Astrocyte of the spinal cord (primary cell): ENCODE data around the gene NR0B2.

Source experiments
- DNase-seq: peaks from one replicate; pipeline ENCODE4 v3.0.0; 2011; ENCODE audit warnings: low read depth, low spot score
- H3K4me3 ChIP-seq: 2 replicates; pipeline ENCODE4 v1.5.1; 2011; ENCODE audit warnings: low read depth, mild to moderate bottlenecking, low read length, moderate library complexity
- in situ Hi-C: cut with HindIII; loops from 2 replicates; pipeline ENCODE4 v1.10.0; 2017; ENCODE audit warnings: low sequenced_read_pairs
- TF ChIP-seq, protein P1 (sequence below): IDR thresholded peaks from 2 replicates; pipeline ENCODE4 v1.5.1; 2012; ENCODE audit warnings: low read depth, mild to moderate bottlenecking, low read length, inconsistent platforms

NR0B2 gene

DNA sequence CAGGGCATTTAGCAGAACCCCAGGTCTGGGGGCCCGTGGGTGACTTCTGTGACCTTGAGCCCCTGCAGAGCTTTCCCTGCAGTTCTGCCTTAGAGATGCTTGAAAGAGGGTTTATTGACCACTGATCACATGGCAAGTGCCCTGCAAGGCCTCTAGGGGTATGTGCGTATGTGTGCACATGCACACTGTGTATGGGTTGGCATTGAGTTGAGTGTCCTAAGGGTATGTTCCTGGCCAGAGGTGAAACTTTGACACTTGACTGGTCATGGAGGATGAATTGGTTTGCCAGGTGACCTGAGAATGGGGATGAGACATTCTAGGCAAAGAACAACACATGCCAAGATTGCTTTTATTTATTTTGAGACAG, 24.9 kb upstream of the NR0B2 start:
- in situ Hi-C loops = no loop called here
- TF ChIP-seq, protein P1, sequence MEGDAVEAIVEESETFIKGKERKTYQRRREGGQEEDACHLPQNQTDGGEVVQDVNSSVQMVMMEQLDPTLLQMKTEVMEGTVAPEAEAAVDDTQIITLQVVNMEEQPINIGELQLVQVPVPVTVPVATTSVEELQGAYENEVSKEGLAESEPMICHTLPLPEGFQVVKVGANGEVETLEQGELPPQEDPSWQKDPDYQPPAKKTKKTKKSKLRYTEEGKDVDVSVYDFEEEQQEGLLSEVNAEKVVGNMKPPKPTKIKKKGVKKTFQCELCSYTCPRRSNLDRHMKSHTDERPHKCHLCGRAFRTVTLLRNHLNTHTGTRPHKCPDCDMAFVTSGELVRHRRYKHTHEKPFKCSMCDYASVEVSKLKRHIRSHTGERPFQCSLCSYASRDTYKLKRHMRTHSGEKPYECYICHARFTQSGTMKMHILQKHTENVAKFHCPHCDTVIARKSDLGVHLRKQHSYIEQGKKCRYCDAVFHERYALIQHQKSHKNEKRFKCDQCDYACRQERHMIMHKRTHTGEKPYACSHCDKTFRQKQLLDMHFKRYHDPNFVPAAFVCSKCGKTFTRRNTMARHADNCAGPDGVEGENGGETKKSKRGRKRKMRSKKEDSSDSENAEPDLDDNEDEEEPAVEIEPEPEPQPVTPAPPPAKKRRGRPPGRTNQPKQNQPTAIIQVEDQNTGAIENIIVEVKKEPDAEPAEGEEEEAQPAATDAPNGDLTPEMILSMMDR = no peak
- no peak for DNase-seq
- H3K4me3 ChIP-seq = no peak overlapping the region

DNA sequence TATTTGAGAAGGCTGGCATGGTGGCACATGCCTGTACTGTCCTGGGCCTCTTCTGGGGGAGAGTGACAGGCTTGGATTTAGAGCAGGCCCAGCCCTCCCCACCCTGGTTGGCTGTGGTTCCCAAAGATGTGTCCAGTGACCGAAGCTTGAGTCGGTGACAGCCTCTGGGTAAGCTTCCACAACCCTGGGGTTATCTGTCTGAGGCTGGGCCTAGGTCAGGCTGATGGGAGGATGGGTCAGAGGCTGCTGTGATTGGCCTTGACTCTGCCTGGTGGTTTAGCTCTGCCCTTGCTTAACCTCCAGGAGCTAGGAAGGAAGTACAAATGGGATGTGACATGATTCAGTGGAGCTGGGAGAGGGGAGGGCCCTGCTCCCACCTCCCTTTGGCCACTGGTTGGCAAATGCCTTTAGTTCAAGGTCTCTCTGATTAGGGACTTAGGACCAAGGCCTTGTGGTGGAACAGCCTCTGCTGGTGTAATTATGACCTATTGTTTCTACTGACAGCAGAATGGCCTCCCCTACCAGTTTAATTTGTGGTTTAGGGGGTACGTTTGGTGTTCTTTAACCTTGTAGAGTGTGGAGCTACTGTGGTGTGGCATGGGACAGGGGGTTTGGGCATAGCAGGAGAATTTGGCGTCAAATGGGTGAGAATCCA, 24.4 kb upstream of the NR0B2 start:
- in situ Hi-C loops = no loop called here
- H3K4me3 ChIP-seq = no peak overlapping the region
- TF ChIP-seq, protein P1 = no peak
- DNase-seq = no peak

DNA sequence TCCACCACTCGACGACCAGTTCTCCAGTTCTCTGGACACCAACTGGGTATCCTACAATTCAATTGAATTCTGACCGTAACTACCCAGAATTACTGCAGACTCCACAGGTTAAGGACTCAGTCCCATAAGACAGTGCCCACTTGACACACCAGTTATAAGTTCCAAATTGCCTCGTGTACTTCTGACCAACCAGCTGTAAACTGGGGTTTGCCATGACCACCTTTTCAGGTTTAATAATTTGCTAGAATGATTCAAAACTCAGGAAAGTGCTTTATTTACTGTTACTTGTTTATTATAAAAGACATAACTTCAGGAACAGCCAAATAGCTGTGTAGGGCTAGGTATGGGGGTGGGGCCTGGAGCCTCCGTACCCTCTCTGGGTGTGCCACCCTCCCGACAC, 23.0 kb upstream of the NR0B2 start:
- no peak for DNase-seq
- H3K4me3 ChIP-seq = no peak overlapping the region
- in situ Hi-C loops = no loop called here
- TF ChIP-seq, protein P1 = no peak

DNA sequence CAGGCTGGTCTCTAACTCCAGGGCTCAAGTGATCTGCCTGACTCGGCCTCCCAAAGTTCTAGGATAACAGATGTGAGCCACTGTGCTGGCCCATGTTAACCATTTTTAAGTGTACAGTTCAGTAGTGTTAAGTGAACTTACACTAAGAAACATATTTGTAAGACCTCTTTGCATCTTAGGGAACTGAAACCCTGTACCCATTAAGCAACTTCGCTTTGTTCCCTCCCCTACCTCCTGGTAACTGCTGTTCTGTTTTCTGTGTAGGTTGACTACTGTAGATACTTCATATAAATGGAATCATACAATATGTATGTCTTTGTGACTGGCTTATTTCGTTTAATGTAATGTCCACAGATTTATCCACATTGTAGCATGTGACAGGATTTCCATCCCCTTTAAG, 18.8 kb upstream of the NR0B2 start:
- TF ChIP-seq, protein P1 = no peak
- DNase-seq = no peak
- in situ Hi-C loops = no loop called here
- H3K4me3 ChIP-seq = no peak overlapping the region

DNA sequence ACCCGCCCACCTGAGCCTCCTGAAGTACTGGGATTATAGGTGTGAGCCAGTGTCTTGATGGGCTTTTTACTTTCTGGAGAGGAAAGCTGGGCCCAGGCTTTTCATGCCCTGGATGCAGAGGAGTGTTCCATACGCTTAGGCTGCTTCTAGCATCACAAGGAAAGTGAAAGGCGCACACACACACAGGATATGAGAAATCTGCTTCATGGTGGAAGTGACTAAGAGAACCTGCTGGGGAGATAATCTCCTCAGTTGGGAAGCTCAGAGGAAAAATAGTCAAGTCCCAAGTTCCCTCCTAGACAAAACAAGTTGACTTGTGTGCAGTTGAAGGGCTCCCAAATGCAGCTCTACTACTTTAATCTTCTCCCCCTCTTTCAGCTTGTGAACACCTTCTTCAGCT, 9.9 kb upstream of the NR0B2 start:
- in situ Hi-C loops = no loop called here
- H3K4me3 ChIP-seq = no peak overlapping the region
- DNase-seq = peak; percentile 49

DNA sequence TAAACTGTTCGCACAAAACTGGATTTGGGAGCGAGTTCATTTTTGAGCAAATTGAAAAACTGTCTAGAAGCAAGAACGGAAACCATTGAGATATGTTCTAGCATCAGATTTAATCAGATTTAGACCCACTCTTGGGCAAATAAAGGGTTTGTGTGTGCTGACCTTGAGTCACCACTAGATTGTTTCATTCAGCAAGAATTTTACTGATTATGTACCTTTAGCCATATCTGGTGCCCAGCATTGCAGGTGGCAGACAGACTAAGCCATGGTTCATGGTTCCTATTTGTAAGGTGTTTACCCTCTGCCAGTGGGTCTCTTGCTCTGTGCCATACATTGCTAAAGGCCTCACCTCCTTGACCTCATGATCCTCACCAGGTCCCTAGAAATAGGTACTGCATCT, 9.1 kb upstream of the NR0B2 start:
- TF ChIP-seq, protein P1 = no peak
- in situ Hi-C loops = no loop called here
- no peak for DNase-seq
- peak overlapping the region; percentile 89 for H3K4me3 ChIP-seq

More for the DNA sequence above, 9.9 kb upstream of the NR0B2 start:
- TF ChIP-seq, protein P1 = no peak

DNA sequence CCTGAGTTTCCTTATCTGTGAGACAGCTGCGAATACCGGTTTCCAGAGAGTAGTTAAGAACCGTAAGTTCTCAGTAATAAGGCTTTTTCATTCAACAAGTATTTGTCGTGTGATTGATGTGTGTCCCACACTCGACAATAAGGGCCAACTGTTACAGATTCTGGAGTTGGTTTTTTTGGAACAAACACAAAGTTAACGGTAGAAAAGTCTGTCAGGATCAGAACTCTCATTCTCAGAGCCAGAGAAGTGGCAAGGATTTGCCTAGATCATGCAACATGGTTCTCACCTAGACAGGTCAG, 8.6 kb upstream of the NR0B2 start:
- in situ Hi-C loops = no loop called here
- DNase-seq = no peak
- TF ChIP-seq, protein P1 = no peak
- H3K4me3 ChIP-seq = peak overlapping the region; percentile 89
